SU-DHL-6 (cell line): ENCODE measurements around the gene CLP1.

Experiments used
- H2AFZ ChIP-seq: fragments of 200-600 bp; sonication (generic); 2 replicates; pipeline ENCODE4 v1.6.1; 2014; ENCODE audit warnings: low read depth, mild to moderate bottlenecking, moderate library complexity, mixed read lengths, antibody characterized with exemption, low read length; ENCODE audit not compliant: severe bottlenecking
- H3F3A ChIP-seq: fragments of 200-600 bp; shearing (Covaris generic); 2 replicates; pipeline ENCODE4 v1.6.0; 2016; ENCODE audit warnings: antibody characterized with exemption, mild to moderate bottlenecking; ENCODE audit not compliant: insufficient read depth
- H3K27ac ChIP-seq: fragments of 200-600 bp; sonication (generic); 2 replicates; pipeline ENCODE4 v1.5.1; 2016; ENCODE audit warnings: low read depth, mild to moderate bottlenecking, low read length, moderate library complexity, mixed read lengths
- H3K27me3 ChIP-seq: fragments of 200-600 bp; sonication (generic), shearing (Covaris generic); 2 replicates; pipeline ENCODE4 v1.6.0; 2014; ENCODE audit warnings: mild to moderate bottlenecking, low read length
- H3K36me3 ChIP-seq: fragments of 200-600 bp; sonication (generic); 2 replicates; pipeline ENCODE4 v1.6.1; 2014; ENCODE audit warnings: mild to moderate bottlenecking, low read length, mixed read lengths
- H3K4me2 ChIP-seq: fragments of 300-600, 200-600 bp; shearing (Covaris generic), sonication (generic); 2 replicates; pipeline ENCODE4 v1.6.0; 2014; ENCODE audit warnings: low read length, low read depth, mild to moderate bottlenecking; ENCODE audit not compliant: poor library complexity, severe bottlenecking
- H3K4me3 ChIP-seq: fragments of 200-600 bp; sonication (generic); 2 replicates; pipeline ENCODE4 v1.5.1; 2014; ENCODE audit warnings: antibody characterized with exemption, low read length, mild to moderate bottlenecking, mixed read lengths; ENCODE audit not compliant: insufficient read depth, poor library complexity, severe bottlenecking
- H3K79me2 ChIP-seq: fragments of 200-600 bp; sonication (generic); 2 replicates; pipeline ENCODE4 v1.6.1; 2014; ENCODE audit warnings: mild to moderate bottlenecking, low read length, moderate library complexity; ENCODE audit not compliant: insufficient read depth
- H3K9ac ChIP-seq: fragments of 200-600 bp; sonication (generic); 2 replicates; pipeline ENCODE4 v1.7.0; 2014; ENCODE audit warnings: mild to moderate bottlenecking, low read length
- H3K9me2 ChIP-seq: fragments of 200-600 bp; sonication (generic); replicated peaks from 2 replicates; pipeline ENCODE4 v1.6.1; 2014; ENCODE audit warnings: low read length; ENCODE audit not compliant: insufficient read depth
- H3K9me3 ChIP-seq: fragments of 200-600 bp; sonication (generic); 2 replicates; pipeline ENCODE4 v1.6.1; 2014; ENCODE audit warnings: low read length, mixed read lengths; ENCODE audit not compliant: insufficient read depth
- H4K20me1 ChIP-seq: fragments of 200-600 bp; sonication (generic); 2 replicates; pipeline ENCODE4 v1.6.1; 2014; ENCODE audit warnings: low read depth, mild to moderate bottlenecking, antibody characterized with exemption, low read length, moderate library complexity, mixed read lengths
- EZH2phosphoT487 ChIP-seq: fragments of 200-600 bp; sonication (generic), shearing (Covaris generic); conservative IDR thresholded peaks from 2 replicates; pipeline ENCODE4 v1.6.1; 2018; ENCODE audit warnings: mild to moderate bottlenecking, antibody characterized with exemption, low read length, moderate library complexity, mixed read lengths
- TF ChIP-seq, protein P1 (sequence below): fragments of 200-600 bp; sonication (generic); IDR thresholded peaks from one replicate; pipeline ENCODE4 v1.5.1; 2017; ENCODE audit warnings: antibody characterized with exemption, mild to moderate bottlenecking, low read length, moderate library complexity; ENCODE audit not compliant: insufficient read depth, poor library complexity, severe bottlenecking

Gene CLP1

DNA sequence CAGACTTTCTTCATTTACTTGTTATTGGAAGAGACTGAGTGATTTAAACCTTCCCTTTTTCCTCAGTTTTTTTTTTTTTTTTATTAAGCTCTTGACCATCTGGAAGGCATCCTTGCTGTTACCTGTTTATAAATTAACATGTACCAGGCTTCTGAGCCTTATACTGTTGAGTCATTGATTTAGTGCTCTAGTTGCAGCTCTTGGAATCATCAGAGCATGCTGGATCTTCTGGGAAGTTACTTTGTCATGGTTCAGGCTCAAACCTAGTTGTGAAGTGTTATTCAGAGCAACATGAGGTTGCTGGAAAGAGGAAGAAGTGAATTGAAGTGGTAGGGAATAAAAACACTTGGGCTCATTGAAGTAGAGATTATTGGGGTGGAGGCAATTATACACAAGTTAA lies 16.7 kb downstream of the CLP1 start:
- Histone ChIP-seq H3K4me3 (no peak overlapping the region), H3K9me2 (no peaks in the 10 kb centered on the region), H3K36me3 (peaks cover 28% of the 10 kb centered on the region; the same call in 1 of the 2 replicates), H3K27ac (no peak overlapping the region), H4K20me1 (peaks cover 41% of the 10 kb centered on the region), H2AFZ (no peak overlapping the region), H3F3A (no peaks in the 10 kb centered on the region), H3K27me3 (no peaks in the 10 kb centered on the region), H3K79me2 (peaks cover 96% of the 10 kb centered on the region), H3K9ac (no peak overlapping the region), H3K9me3 (no peaks in the 10 kb centered on the region), H3K4me2 (no peak overlapping the region)
- TF ChIP-seq EZH2phosphoT487, result no peak
- TF ChIP-seq, protein P1, sequence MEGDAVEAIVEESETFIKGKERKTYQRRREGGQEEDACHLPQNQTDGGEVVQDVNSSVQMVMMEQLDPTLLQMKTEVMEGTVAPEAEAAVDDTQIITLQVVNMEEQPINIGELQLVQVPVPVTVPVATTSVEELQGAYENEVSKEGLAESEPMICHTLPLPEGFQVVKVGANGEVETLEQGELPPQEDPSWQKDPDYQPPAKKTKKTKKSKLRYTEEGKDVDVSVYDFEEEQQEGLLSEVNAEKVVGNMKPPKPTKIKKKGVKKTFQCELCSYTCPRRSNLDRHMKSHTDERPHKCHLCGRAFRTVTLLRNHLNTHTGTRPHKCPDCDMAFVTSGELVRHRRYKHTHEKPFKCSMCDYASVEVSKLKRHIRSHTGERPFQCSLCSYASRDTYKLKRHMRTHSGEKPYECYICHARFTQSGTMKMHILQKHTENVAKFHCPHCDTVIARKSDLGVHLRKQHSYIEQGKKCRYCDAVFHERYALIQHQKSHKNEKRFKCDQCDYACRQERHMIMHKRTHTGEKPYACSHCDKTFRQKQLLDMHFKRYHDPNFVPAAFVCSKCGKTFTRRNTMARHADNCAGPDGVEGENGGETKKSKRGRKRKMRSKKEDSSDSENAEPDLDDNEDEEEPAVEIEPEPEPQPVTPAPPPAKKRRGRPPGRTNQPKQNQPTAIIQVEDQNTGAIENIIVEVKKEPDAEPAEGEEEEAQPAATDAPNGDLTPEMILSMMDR, result no peak

DNA sequence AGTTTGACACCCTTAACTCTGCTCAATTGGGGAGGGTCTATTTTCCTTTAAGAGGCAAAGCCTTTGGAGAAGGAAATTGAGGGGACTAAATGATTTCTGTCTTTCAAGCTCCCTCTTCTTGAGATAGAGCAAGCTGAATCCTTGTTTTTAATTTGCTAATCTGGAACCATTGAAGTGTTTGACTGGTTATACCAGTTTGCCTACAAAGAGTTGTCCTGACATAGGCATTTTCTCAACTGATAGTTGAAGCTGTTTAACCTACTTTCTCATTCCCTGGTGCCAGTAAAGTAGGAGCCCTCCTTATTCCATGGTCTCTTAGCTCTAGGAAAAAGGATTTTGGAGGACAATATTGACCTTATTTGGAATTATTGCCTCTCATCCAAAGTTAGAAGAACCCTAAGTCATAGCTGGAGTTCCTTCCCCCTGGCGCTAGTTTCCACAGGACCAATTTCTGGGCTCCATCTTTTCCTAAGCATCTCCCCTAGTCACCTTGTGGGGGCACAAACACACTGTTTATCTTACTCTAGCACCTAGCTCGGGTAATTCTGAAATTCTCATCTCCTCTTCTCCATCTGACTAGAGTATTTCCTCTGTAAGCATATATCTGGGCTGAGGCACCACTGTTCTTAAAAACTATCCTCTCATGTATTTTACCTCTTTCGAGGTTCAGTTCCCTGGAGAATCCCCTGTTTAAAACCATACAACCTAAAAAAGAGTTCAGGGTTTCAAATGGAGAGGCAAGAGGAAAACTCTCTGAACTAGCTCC lies 17.8 kb downstream of the CLP1 start:
- Histone ChIP-seq H3K27me3 (no peaks in the 10 kb centered on the region), H3K9me2 (no peaks in the 10 kb centered on the region), H3K4me2 (no peak overlapping the region), H3K9me3 (no peaks in the 10 kb centered on the region), H3K79me2 (peaks cover 96% of the 10 kb centered on the region), H3K36me3 (peaks cover 28% of the 10 kb centered on the region; the same call in 1 of the 2 replicates), H3K27ac (no peak overlapping the region), H3F3A (no peaks in the 10 kb centered on the region), H2AFZ (no peak overlapping the region), H4K20me1 (peaks cover 36% of the 10 kb centered on the region), H3K9ac (no peak overlapping the region), H3K4me3 (no peak overlapping the region)
- TF ChIP-seq, protein P1, result no peak
- TF ChIP-seq EZH2phosphoT487, result no peak

DNA sequence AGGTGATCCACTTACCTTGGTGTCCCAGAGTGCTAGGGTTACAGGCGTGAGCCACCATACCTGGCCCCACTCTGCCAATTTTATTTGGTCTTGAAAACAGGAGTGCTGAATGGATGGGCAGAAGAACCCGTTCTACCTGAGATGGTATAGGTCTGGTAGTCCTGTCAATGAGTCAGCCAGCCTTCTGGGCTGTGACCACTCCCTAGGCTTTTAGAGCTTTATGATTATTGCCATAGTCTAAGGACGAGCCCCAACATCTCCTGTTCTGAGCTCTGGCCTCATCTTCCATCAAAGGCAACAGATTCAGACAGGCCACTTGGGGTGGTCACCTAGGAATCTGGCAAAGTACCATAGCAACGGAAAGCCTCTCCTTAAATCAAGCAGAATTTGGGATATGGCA lies 21.8 kb downstream of the CLP1 start:
- Histone ChIP-seq H3K4me3 (no peak overlapping the region), H4K20me1 (peaks cover 24% of the 10 kb centered on the region), H2AFZ (no peak overlapping the region), H3K79me2 (peaks cover 85% of the 10 kb centered on the region), H3K36me3 (peaks cover 31% of the 10 kb centered on the region), H3K9ac (no peak overlapping the region), H3F3A (no peaks in the 10 kb centered on the region), H3K9me2 (no peaks in the 10 kb centered on the region), H3K4me2 (no peak overlapping the region), H3K27ac (no peak overlapping the region), H3K9me3 (no peaks in the 10 kb centered on the region), H3K27me3 (no peaks in the 10 kb centered on the region)
- TF ChIP-seq EZH2phosphoT487, result no peak
- TF ChIP-seq, protein P1, result no peak
